Gastrocnemius medialis (tissue), 4 donors: ENCODE measurements around the gene RFC1. TPM values are rescaled to one million over a fixed set of nuclear protein-coding genes. Genes with fewer than 3 reads are reported as not detected.

ENCODE experiments used
- ATAC-seq, 2 donors: fragments of 150-250 bp; one replicate each; pipeline ENCODE4 v1.9.1; 2016
- DNase-seq, 2 donors: peaks; one replicate each; pipeline ENCODE4 v3.0.0-alpha.2; 2019
- H3K27ac ChIP-seq, 4 donors: fragments of 200-600 bp; sonication (generic); 1 replicate in 1 of 4; 2 replicates in 3 of 4; pipeline ENCODE4 v1.5.1; 2016 to 2018; ENCODE audit warnings: mild to moderate bottlenecking in 2 of 4, moderate library complexity in 1 of 4
- H3K27me3 ChIP-seq, 3 donors: fragments of 200-600 bp; sonication (generic) in 2 of 3; 1 replicate in 1 of 3; 2 replicates in 2 of 3; pipeline versions ENCODE4 v1.5.1 to v1.6.0; 2016 to 2019; ENCODE audit warnings: mild to moderate bottlenecking in 1 of 3, moderate library complexity in 1 of 3
- H3K36me3 ChIP-seq, 2 donors: fragments of 200-600 bp; sonication (generic) in 1 of 2; one replicate each; pipeline ENCODE4 v1.5.1; 2017 to 2018
- H3K4me1 ChIP-seq, 2 donors: fragments of 200-600 bp; sonication (generic) in 1 of 2; one replicate each; pipeline ENCODE4 v1.5.1; 2016 to 2017; ENCODE audit warnings: mild to moderate bottlenecking in 2 of 2
- H3K4me3 ChIP-seq, 4 donors: fragments of 200-600 bp; sonication (generic) in 3 of 4; 1 replicate in 1 of 4; 2 replicates in 3 of 4; pipeline ENCODE4 v1.5.1; 2016 to 2019; ENCODE audit warnings: mild to moderate bottlenecking in 2 of 4
- H3K9me3 ChIP-seq, 3 donors: fragments of 200-600 bp; sonication (generic) in 2 of 3; 1 replicate in 1 of 3; 2 replicates in 2 of 3; pipeline ENCODE4 v1.5.1; 2016 to 2019
- CTCF ChIP-seq, 5 experiments: fragments of 450-650 bp in 3 of 5; fragments of 200-600 bp in 2 of 5; sonication (generic) in 2 of 5; IDR thresholded peaks in 4 of 5; conservative IDR thresholded peaks in 1 of 5; 1 replicate in 4 of 5; 2 replicates in 1 of 5; pipeline ENCODE4 v1.5.1; 2016 to 2019; ENCODE audit warnings: antibody characterized with exemption in 5 of 5, mild to moderate bottlenecking in 3 of 5, moderate library complexity in 3 of 5
- POLR2A ChIP-seq, 2 donors: fragments of 450-650 bp; IDR thresholded peaks; one replicate each; pipeline ENCODE4 v1.6.1; 2017; ENCODE audit warnings: antibody characterized with exemption in 2 of 2, mild to moderate bottlenecking in 2 of 2, moderate library complexity in 2 of 2
- in situ Hi-C, 4 donors: fragments of 200-750 bp; cut with MboI; loops; one replicate each; pipeline versions ENCODE4 v1.15.0 to v1.8.0; 2017; ENCODE audit warnings: low sequenced_read_pairs in 4 of 4
- intact Hi-C: fragments of 100-400 bp; cut with DNase I; formaldehyde crosslinking; loops from one replicate; pipeline ENCODE4 v1.15.1; 2023; ENCODE audit warnings: low total_unique reads
- microRNA-seq, 2 donors: library from miRNA; unstranded; fragments of <30 nt; microRNA quantifications; one replicate each; pipeline ENCODE4, GENCODE V29; 2016; ENCODE audit warnings: borderline replicate concordance in 2 of 2
- total RNA-seq, 4 donors: library from RNA; depleted of rRNA; stranded (reverse); fragments of >200 nt; gene quantifications; one replicate each; pipeline versions ENCODE4 v1.1.0 to v1.2.3, GENCODE V29; 2016

Gene RFC1
- total RNA-seq, 4 donors from 2014 or later: 13.9 to 47.9 (median 21.6) TPM

- ATAC-seq (no peak), DNase-seq (no peak)
- H3K9me3 ChIP-seq: no peaks in the 10 kb centered on the region
- no peaks in the 10 kb centered on the region for H3K4me1 ChIP-seq
- no peak for TF ChIP-seq CTCF (IDR thresholded peaks at IDR 0.05 in 4 of 5, conservative IDR thresholded peaks at IDR 0.05 in 1 of 5)
- TF ChIP-seq POLR2A (IDR thresholded peaks at IDR 0.05): no peak
- no peak overlapping the region for H3K4me3 ChIP-seq
- H3K27me3 ChIP-seq: no peaks in the 10 kb centered on the region
- no peak overlapping the region for H3K27ac ChIP-seq
- H3K36me3 ChIP-seq: peaks cover 0 to 14% of the 10 kb centered on the region in 2 donors
- intact Hi-C loops: no loop called here
- in situ Hi-C loops: no loop called here
Measured at GRCh38 chr4:39255871-39256270, 110.3 kb downstream of the RFC1 start.

- H3K4me1 ChIP-seq: no peaks in the 10 kb centered on the region
- no peaks in the 10 kb centered on the region for H3K27me3 ChIP-seq
- ATAC-seq (no peak), DNase-seq (no peak)
- in situ Hi-C loops (no loop called here), intact Hi-C loops (no loop called here)
- TF ChIP-seq CTCF (IDR thresholded peaks at IDR 0.05 in 4 of 5, conservative IDR thresholded peaks at IDR 0.05 in 1 of 5) (no peak), POLR2A (IDR thresholded peaks at IDR 0.05) (no peak)
- H3K27ac ChIP-seq: no peak overlapping the region
- peaks cover 0 to 8% of the 10 kb centered on the region in 2 donors for H3K36me3 ChIP-seq
- no peaks in the 10 kb centered on the region for H3K9me3 ChIP-seq
- no peak overlapping the region for H3K4me3 ChIP-seq
Measured at GRCh38 chr4:39255266-39255665, 110.9 kb downstream of the RFC1 start.

- H3K4me3 ChIP-seq: no peak overlapping the region
- H3K9me3 ChIP-seq: no peaks in the 10 kb centered on the region
- intact Hi-C loops (no loop called here), in situ Hi-C loops (no loop called here)
- TF ChIP-seq POLR2A (IDR thresholded peaks at IDR 0.05) (no peak), CTCF (IDR thresholded peaks at IDR 0.05 in 4 of 5, conservative IDR thresholded peaks at IDR 0.05 in 1 of 5) (no peak)
- H3K4me1 ChIP-seq: no peaks in the 10 kb centered on the region
- H3K27me3 ChIP-seq: no peaks in the 10 kb centered on the region
- H3K27ac ChIP-seq: no peak overlapping the region
- no peak for ATAC-seq
- H3K36me3 ChIP-seq: peaks cover 0 to 34% of the 10 kb centered on the region in 2 donors
- no peak for DNase-seq
Measured at GRCh38 chr4:39243462-39243861, 122.7 kb downstream of the RFC1 start.

Small RNA genes lying within 50 kb of the gene (microRNA-seq; reads per million reads assigned to microRNA genes)
- 0 reads per million in 2 donors for gene MIR5591

Other genes with a start within 250 kb of the RFC1 start
- gene WDR19, start 183.8 kb downstream of the RFC1 start, total RNA-seq: 10 to 100 TPM in 2 of 4 donors, 1 to 10 TPM in 2; 6.1 to 16.2 (median 9.6) TPM
- under 1 TPM in 1 of 4 donors, not detected in 3; 0.13 TPM for gene KLB, start 40.6 kb upstream of the RFC1 start, total RNA-seq
- gene RPL9, start 92.6 kb upstream of the RFC1 start, total RNA-seq: 1,000 to 10,000 TPM; 2,556 to 3,080 (median 2,834) TPM
- 10 to 100 TPM; 10.3 to 20.2 (median 12.1) TPM for gene LIAS, start 92.7 kb upstream of the RFC1 start, total RNA-seq
- 10 to 100 TPM in 1 of 4 donors, 1 to 10 TPM in 3; 6.1 to 12.7 (median 8.8) TPM for gene UGDH, start 161.1 kb upstream of the RFC1 start, total RNA-seq